NK-92 (cell line): ENCODE data around the gene MKRN3.
"Not testable (repeated sequence)": the region's sequence is repeated elsewhere in the genome, so short reads cannot be mapped to it uniquely, and the experiment has no call there.

Experiments
- DNase-seq: peaks from one replicate; lab custom pipeline; 2025; ENCODE audit not compliant: unreplicated experiment; lab: John Stamatoyannopoulos, UW

The MKRN3 gene

GRCh38 chr15:23588268-23588667 lies 22.8 kb downstream of the MKRN3 start:
- no peak for DNase-seq

- DNase-seq, result no peak
These were observed 23.5 kb downstream of the MKRN3 start for GRCh38 chr15:23589012-23589411.

- DNase-seq, result no peak
These were observed 28.8 kb downstream of the MKRN3 start for GRCh38 chr15:23594252-23594770.

- DNase-seq, result no peak
These were observed 29.9 kb downstream of the MKRN3 start for GRCh38 chr15:23595368-23595767.

GRCh38 chr15:23596736-23597135 lies 31.3 kb downstream of the MKRN3 start:
- DNase-seq, result no peak

- not testable (repeated sequence) for DNase-seq
These were observed 31.8 kb downstream of the MKRN3 start for GRCh38 chr15:23597278-23597677.

GRCh38 chr15:23599053-23599452 lies 33.6 kb downstream of the MKRN3 start:
- DNase-seq, result no peak

GRCh38 chr15:23602124-23602523 lies 36.6 kb downstream of the MKRN3 start:
- DNase-seq, result no peak

GRCh38 chr15:23606226-23606625 lies 40.8 kb downstream of the MKRN3 start:
- DNase-seq, result no peak

- DNase-seq, result no peak
These were observed 51.1 kb downstream of the MKRN3 start for GRCh38 chr15:23616536-23616935.
